Panc1 (cell line): ENCODE measurements around the gene PLEKHG4. TPM values are rescaled to one million over a fixed set of nuclear protein-coding genes. Genes with fewer than 3 reads are reported as not detected.

Experiments used
- ATAC-seq: fragments of 200-7000 bp; cut with Tn5 transposase; 2 replicates; pipeline ENCODE4 v1.9.1; 2020; ENCODE audit warnings: mild to moderate bottlenecking, moderate library complexity
- BruUV-seq: library from RNA; stranded (reverse); fragments of 400-500 nt; replicated peaks from 2 replicates; lab custom pipeline; 2021; lab: Mats Ljungman, UMichigan
- CTCF ChIA-PET: fragments of 300-600 bp; sonication (Branson Sonifier 250); formaldehyde crosslinking; loops from one replicate; lab custom pipeline; 2022; ENCODE audit warnings: antibody characterized with exemption; lab: Charles Lee
- POLR2A ChIA-PET: fragments of 300-600 bp; sonication (Branson Sonifier 250); formaldehyde crosslinking; loops from one replicate; lab custom pipeline; 2022; ENCODE audit warnings: antibody characterized with exemption; lab: Charles Lee
- DNase-seq: peaks from one replicate; pipeline ENCODE4 v3.0.0-alpha.2; 2010; ENCODE audit warnings: low read depth, low spot score
- H3K27ac ChIP-seq: 2 replicates; pipeline ENCODE4 v1.5.1; 2011; ENCODE audit warnings: mild to moderate bottlenecking, low read length, inconsistent platforms
- H3K27me3 ChIP-seq: fragments of 200-500 bp; sonication (Bioruptor generic); 2 replicates; pipeline ENCODE4 v1.6.0; 2014; ENCODE audit warnings: low read length, inconsistent platforms; ENCODE audit not compliant: control insufficient read depth, insufficient read depth
- H3K36me3 ChIP-seq: fragments of 200-500 bp; sonication (Bioruptor generic); 2 replicates; pipeline ENCODE4 v1.5.1; 2014; ENCODE audit warnings: inconsistent platforms, mild to moderate bottlenecking, low read length, moderate library complexity; ENCODE audit not compliant: control insufficient read depth, insufficient read depth
- H3K4me1 ChIP-seq: 2 replicates; pipeline ENCODE4 v1.5.1; 2011; ENCODE audit warnings: inconsistent platforms, mild to moderate bottlenecking, low read length, moderate library complexity; ENCODE audit not compliant: control insufficient read depth, insufficient read depth
- H3K4me3 ChIP-seq, 2 experiments: 2 replicates each; pipeline ENCODE4 v1.5.1; 2011 to 2012; ENCODE audit warnings: low read depth in 2 of 2, low read length in 2 of 2, mild to moderate bottlenecking in 2 of 2, inconsistent platforms in 1 of 2, moderate library complexity in 1 of 2
- H3K9me3 ChIP-seq: fragments of 200-500 bp; sonication (Bioruptor generic); 2 replicates; pipeline ENCODE4 v1.5.1; 2014; ENCODE audit warnings: low read depth, mild to moderate bottlenecking, inconsistent platforms, low read length, moderate library complexity; ENCODE audit not compliant: control insufficient read depth, insufficient read depth
- CTCF ChIP-seq: fragments of 450-650 bp; IDR thresholded peaks from 2 replicates; pipeline ENCODE4 v1.5.1; 2017; ENCODE audit warnings: mild to moderate bottlenecking
- POLR2AphosphoS5 ChIP-seq: IDR thresholded peaks from 2 replicates; pipeline ENCODE4 v1.6.1; 2012; ENCODE audit warnings: mild to moderate bottlenecking, low read depth, low read length, moderate library complexity
- REST ChIP-seq, 2 experiments: IDR thresholded peaks; 2 replicates each; pipeline ENCODE4 v1.6.1; 2011 to 2012; ENCODE audit warnings: low read depth in 2 of 2, control low read depth in 1 of 2, low read length in 1 of 2, mild to moderate bottlenecking in 1 of 2, moderate library complexity in 1 of 2; ENCODE audit not compliant: insufficient read depth in 1 of 2
- SIN3A ChIP-seq: IDR thresholded peaks from 2 replicates; pipeline ENCODE4 v1.6.1; 2012; ENCODE audit warnings: low read depth, mild to moderate bottlenecking, low read length, moderate library complexity, borderline replicate concordance; ENCODE audit not compliant: insufficient read depth
- TCF7L2 ChIP-seq: IDR thresholded peaks from 2 replicates; pipeline ENCODE4 v1.6.1; 2011; ENCODE audit warnings: mild to moderate bottlenecking, low read depth, low read length, inconsistent platforms
- in situ Hi-C: cut with HindIII; loops from 2 replicates; pipeline ENCODE4 v1.10.0; 2016; ENCODE audit warnings: low sequenced_read_pairs, low pct_unique_long_range_greater_than_20kb
- intact Hi-C: fragments of 100-400 bp; cut with micrococcal nuclease; formaldehyde crosslinking; loops from one replicate; pipeline ENCODE4 v1.10.0; 2022; ENCODE audit not compliant: unreplicated experiment
- total RNA-seq: library from RNA; stranded (reverse); gene quantifications from one replicate; pipeline ENCODE4 v1.2.1, GENCODE V29; 2021; ENCODE audit not compliant: unreplicated experiment

Gene PLEKHG4
- total RNA-seq, 1 experiment from 2014 or later = 6.7 TPM

- in situ Hi-C loops (no loop called here), intact Hi-C loops (no loop called here)
- Histone ChIP-seq H3K27me3 (no peaks in the 10 kb centered on the region), H3K36me3 (no peaks in the 10 kb centered on the region), H3K4me1 (peaks cover 5% of the 10 kb centered on the region; the same call in 1 of the 2 replicates), H3K4me3 (no peak overlapping the region), H3K9me3 (no peaks in the 10 kb centered on the region), H3K27ac (no peak overlapping the region)
- POLR2A ChIA-PET = no interaction called here
- TF ChIP-seq POLR2AphosphoS5 = no peak
- no peak for TF ChIP-seq REST (IDR thresholded peaks at IDR 0.05; ENCODE audit: insufficient read depth in 1 of 2, low read depth in 2 of 2, low read length in 1 of 2)
- no peak for ATAC-seq
- no peak for DNase-seq
- CTCF ChIA-PET = no interaction called here
- no TSS peak for BruUV-seq
These were observed 40.4 kb upstream of the PLEKHG4 start for GRCh38 chr16:67238806-67239470.

GRCh38 chr16:67240506-67240905 is 38.8 kb upstream of the PLEKHG4 start:
- in situ Hi-C loops = no loop called here
- no peaks in the 10 kb centered on the region for H3K27me3 ChIP-seq
- ATAC-seq (no peak; the same call in 1 of the 2 replicates), DNase-seq (no peak)
- H3K4me3 ChIP-seq = no peak overlapping the region
- no peak overlapping the region for H3K27ac ChIP-seq
- H3K9me3 ChIP-seq = no peaks in the 10 kb centered on the region
- intact Hi-C loops = no loop called here
- ChIA-PET POLR2A (no interaction called here), CTCF (no interaction called here)
- BruUV-seq = no TSS peak
- TF ChIP-seq TCF7L2 (no peak), CTCF (no peak), REST (IDR thresholded peaks at IDR 0.05; ENCODE audit: insufficient read depth in 1 of 2, low read depth in 2 of 2, low read length in 1 of 2) (no peak), POLR2AphosphoS5 (no peak), SIN3A (no peak)
- H3K4me1 ChIP-seq = peaks cover 5% of the 10 kb centered on the region; the same call in 1 of the 2 replicates
- no peaks in the 10 kb centered on the region for H3K36me3 ChIP-seq
